ENCODE measurements around the gene PGAP1. TPM values are rescaled to one million over a fixed set of nuclear protein-coding genes. Genes with fewer than 3 reads are reported as not detected.

PGAP1 gene
- polyA plus RNA-seq, 4 donors, result 0.54 to 17.8 (median 2.0) TPM

GRCh38 chr2:196966061-196966460, 39.6 kb upstream of the PGAP1 start:
- Histone ChIP-seq H3K4me1 (ENCODE audit: control insufficient read depth in 3 of 3, insufficient read depth in 2 of 3, low read depth in 1 of 3, low read length in 2 of 3) (peaks cover 0 to 13% (median 5%) of the 10 kb centered on the region in 3 donors), H3K27me3 (ENCODE audit: control insufficient read depth in 3 of 3, insufficient read depth in 3 of 3, low read length in 3 of 3) (no peaks in the 10 kb centered on the region), H3K27ac (ENCODE audit: low read depth in 1 of 3, low read length in 2 of 3) (peak overlapping the region in 2 of 3 donors; percentile 18 to 37), H3K36me3 (ENCODE audit: control insufficient read depth in 3 of 3, insufficient read depth in 2 of 3, low read depth in 1 of 3, low read length in 3 of 3) (no peaks in the 10 kb centered on the region), H3K9me3 (ENCODE audit: control insufficient read depth in 2 of 2, insufficient read depth in 1 of 2, low read depth in 1 of 2, low read length in 1 of 2) (no peaks in the 10 kb centered on the region), H3K4me3 (ENCODE audit: low read depth in 1 of 3, low read length in 3 of 3) (no peak overlapping the region)
- peak; percentile 66 to 73 for DNase-seq
- 10 to 51% (median 39%) methylated on average over 3 of the region's 3 CpGs for WGBS, 3 donors
- FAIRE-seq, result no peak

- Histone ChIP-seq H3K4me3 (ENCODE audit: low read depth in 1 of 3, low read length in 3 of 3) (no peak overlapping the region), H3K27ac (ENCODE audit: low read depth in 1 of 3, low read length in 2 of 3) (peak overlapping the region in 2 of 3 donors; percentile 18 to 37), H3K4me1 (ENCODE audit: control insufficient read depth in 3 of 3, insufficient read depth in 2 of 3, low read depth in 1 of 3, low read length in 2 of 3) (peaks cover 0 to 13% (median 5%) of the 10 kb centered on the region in 3 donors), H3K9me3 (ENCODE audit: control insufficient read depth in 2 of 2, insufficient read depth in 1 of 2, low read depth in 1 of 2, low read length in 1 of 2) (no peaks in the 10 kb centered on the region), H3K36me3 (ENCODE audit: control insufficient read depth in 3 of 3, insufficient read depth in 2 of 3, low read depth in 1 of 3, low read length in 3 of 3) (no peaks in the 10 kb centered on the region), H3K27me3 (ENCODE audit: control insufficient read depth in 3 of 3, insufficient read depth in 3 of 3, low read length in 3 of 3) (no peaks in the 10 kb centered on the region)
- DNase-seq (no peak), FAIRE-seq (no peak)
- WGBS, 3 donors, result 23 to 61% (median 54%) methylated on average over 4 of the region's 4 CpGs
Observed at GRCh38 chr2:196965651-196966050, 39.1 kb upstream of the PGAP1 start.

GRCh38 chr2:196963961-196964360, 37.5 kb upstream of the PGAP1 start:
- DNase-seq (peak; percentile 20 to 60), FAIRE-seq (no peak)
- Histone ChIP-seq H3K27me3 (ENCODE audit: control insufficient read depth in 3 of 3, insufficient read depth in 3 of 3, low read length in 3 of 3) (no peaks in the 10 kb centered on the region), H3K36me3 (ENCODE audit: control insufficient read depth in 3 of 3, insufficient read depth in 2 of 3, low read depth in 1 of 3, low read length in 3 of 3) (no peaks in the 10 kb centered on the region), H3K4me1 (ENCODE audit: control insufficient read depth in 3 of 3, insufficient read depth in 2 of 3, low read depth in 1 of 3, low read length in 2 of 3) (peaks cover 0 to 23% (median 5%) of the 10 kb centered on the region in 3 donors), H3K9me3 (ENCODE audit: control insufficient read depth in 2 of 2, insufficient read depth in 1 of 2, low read depth in 1 of 2, low read length in 1 of 2) (no peaks in the 10 kb centered on the region), H3K27ac (ENCODE audit: low read depth in 1 of 3, low read length in 2 of 3) (no peak overlapping the region), H3K4me3 (ENCODE audit: low read depth in 1 of 3, low read length in 3 of 3) (no peak overlapping the region)
- 24 to 80% (median 50%) methylated on average over 1 of the region's 1 CpG for WGBS, 3 donors

GRCh38 chr2:196963043-196963442, 36.5 kb upstream of the PGAP1 start:
- Histone ChIP-seq H3K4me3 (ENCODE audit: low read depth in 1 of 3, low read length in 3 of 3) (no peak overlapping the region), H3K27me3 (ENCODE audit: control insufficient read depth in 3 of 3, insufficient read depth in 3 of 3, low read length in 3 of 3) (no peaks in the 10 kb centered on the region), H3K9me3 (ENCODE audit: control insufficient read depth in 2 of 2, insufficient read depth in 1 of 2, low read depth in 1 of 2, low read length in 1 of 2) (no peaks in the 10 kb centered on the region), H3K27ac (ENCODE audit: low read depth in 1 of 3, low read length in 2 of 3) (no peak overlapping the region), H3K36me3 (ENCODE audit: control insufficient read depth in 3 of 3, insufficient read depth in 2 of 3, low read depth in 1 of 3, low read length in 3 of 3) (no peaks in the 10 kb centered on the region), H3K4me1 (ENCODE audit: control insufficient read depth in 3 of 3, insufficient read depth in 2 of 3, low read depth in 1 of 3, low read length in 2 of 3) (peaks cover 0 to 20% (median 5%) of the 10 kb centered on the region in 3 donors)
- no peak for FAIRE-seq
- 74 to 78% (median 75%) methylated on average over 2 of the region's 2 CpGs for WGBS, 3 donors
- DNase-seq, result peak in 1 of 2 donors; percentile 20

- Histone ChIP-seq H3K27ac (ENCODE audit: low read depth in 1 of 3, low read length in 2 of 3) (no peak overlapping the region), H3K4me1 (ENCODE audit: control insufficient read depth in 3 of 3, insufficient read depth in 2 of 3, low read depth in 1 of 3, low read length in 2 of 3) (peaks cover 0 to 16% (median 5%) of the 10 kb centered on the region in 3 donors), H3K9me3 (ENCODE audit: control insufficient read depth in 2 of 2, insufficient read depth in 1 of 2, low read depth in 1 of 2, low read length in 1 of 2) (no peaks in the 10 kb centered on the region), H3K4me3 (ENCODE audit: low read depth in 1 of 3, low read length in 3 of 3) (no peak overlapping the region), H3K36me3 (ENCODE audit: control insufficient read depth in 3 of 3, insufficient read depth in 2 of 3, low read depth in 1 of 3, low read length in 3 of 3) (no peaks in the 10 kb centered on the region), H3K27me3 (ENCODE audit: control insufficient read depth in 3 of 3, insufficient read depth in 3 of 3, low read length in 3 of 3) (no peaks in the 10 kb centered on the region)
- FAIRE-seq, result no peak
- 82 to 90% (median 86%) methylated on average over 2 of the region's 2 CpGs for WGBS, 3 donors
- no peak for DNase-seq
Observed at GRCh38 chr2:196962325-196962724, 35.8 kb upstream of the PGAP1 start.

GRCh38 chr2:196961889-196962288, 35.4 kb upstream of the PGAP1 start:
- no peak overlapping the region for H3K4me3 ChIP-seq (ENCODE audit: low read depth in 1 of 3, low read length in 3 of 3)
- no peak for DNase-seq
- no peak for FAIRE-seq
- no peaks in the 10 kb centered on the region for H3K9me3 ChIP-seq (ENCODE audit: control insufficient read depth in 2 of 2, insufficient read depth in 1 of 2, low read depth in 1 of 2, low read length in 1 of 2)
- H3K4me1 ChIP-seq (ENCODE audit: control insufficient read depth in 3 of 3, insufficient read depth in 2 of 3, low read depth in 1 of 3, low read length in 2 of 3), result peaks cover 0 to 12% (median 2%) of the 10 kb centered on the region in 3 donors
- no peak overlapping the region for H3K27ac ChIP-seq (ENCODE audit: low read depth in 1 of 3, low read length in 2 of 3)
- H3K36me3 ChIP-seq (ENCODE audit: control insufficient read depth in 3 of 3, insufficient read depth in 2 of 3, low read depth in 1 of 3, low read length in 3 of 3), result no peaks in the 10 kb centered on the region
- H3K27me3 ChIP-seq (ENCODE audit: control insufficient read depth in 3 of 3, insufficient read depth in 3 of 3, low read length in 3 of 3), result no peaks in the 10 kb centered on the region

GRCh38 chr2:196959734-196960338, 33.3 kb upstream of the PGAP1 start:
- Histone ChIP-seq H3K27ac (ENCODE audit: low read depth in 1 of 3, low read length in 2 of 3) (peak overlapping the region in 1 of 3 donors; percentile 13), H3K4me3 (ENCODE audit: low read depth in 1 of 3, low read length in 3 of 3) (no peak overlapping the region), H3K27me3 (ENCODE audit: control insufficient read depth in 3 of 3, insufficient read depth in 3 of 3, low read length in 3 of 3) (no peaks in the 10 kb centered on the region), H3K36me3 (ENCODE audit: control insufficient read depth in 3 of 3, insufficient read depth in 2 of 3, low read depth in 1 of 3, low read length in 3 of 3) (no peaks in the 10 kb centered on the region), H3K9me3 (ENCODE audit: control insufficient read depth in 2 of 2, insufficient read depth in 1 of 2, low read depth in 1 of 2, low read length in 1 of 2) (no peaks in the 10 kb centered on the region), H3K4me1 (ENCODE audit: control insufficient read depth in 3 of 3, insufficient read depth in 2 of 3, low read depth in 1 of 3, low read length in 2 of 3) (peaks cover 0 to 10% (median 2%) of the 10 kb centered on the region in 3 donors)
- WGBS, 3 donors, result 78 to 84% (median 83%) methylated on average over 3 of the region's 3 CpGs
- no peak for FAIRE-seq
- peak in 1 of 2 donors; percentile 63 for DNase-seq

GRCh38 chr2:196959281-196959680, 32.8 kb upstream of the PGAP1 start:
- WGBS, 3 donors, result 93 to 99% (median 98%) methylated on average over 2 of the region's 2 CpGs

More at GRCh38 chr2:196959281-196959680, 32.8 kb upstream of the PGAP1 start:
- no peak for FAIRE-seq
- Histone ChIP-seq H3K36me3 (ENCODE audit: control insufficient read depth in 3 of 3, insufficient read depth in 2 of 3, low read depth in 1 of 3, low read length in 3 of 3) (no peaks in the 10 kb centered on the region), H3K27ac (ENCODE audit: low read depth in 1 of 3, low read length in 2 of 3) (no peak overlapping the region), H3K4me3 (ENCODE audit: low read depth in 1 of 3, low read length in 3 of 3) (no peak overlapping the region), H3K27me3 (ENCODE audit: control insufficient read depth in 3 of 3, insufficient read depth in 3 of 3, low read length in 3 of 3) (no peaks in the 10 kb centered on the region), H3K4me1 (ENCODE audit: control insufficient read depth in 3 of 3, insufficient read depth in 2 of 3, low read depth in 1 of 3, low read length in 2 of 3) (peaks cover 0 to 10% (median 2%) of the 10 kb centered on the region in 3 donors), H3K9me3 (ENCODE audit: control insufficient read depth in 2 of 2, insufficient read depth in 1 of 2, low read depth in 1 of 2, low read length in 1 of 2) (no peaks in the 10 kb centered on the region)
- no peak for DNase-seq
